ENCODE data around the gene FAF2. TPM values are rescaled to one million over a fixed set of nuclear protein-coding genes. Genes with fewer than 3 reads are reported as not detected.

The FAF2 gene
- total and polyA plus RNA-seq, 10 of the 15 experiments (the other 5 are each of a cell fraction or from before 2014, with no cell fraction given): 19.0 to 45.1 (median 35.6) TPM

GRCh38 chr5:176416965-176417364 lies 31.2 kb upstream of the FAF2 start (continued):
- TF ChIP-seq RCOR1 (conservative IDR thresholded peaks at IDR 0.05; ENCODE audit: low read depth, low read length) (no peak), SKIL (IDR thresholded peaks at IDR 0.05; ENCODE audit: low read depth, poor library complexity, severe bottlenecking) (no peak), E2F8 (IDR thresholded peaks at IDR 0.05; ENCODE audit: low read depth, partially characterized antibody) (no peak), ZNF24 (IDR thresholded peaks at IDR 0.05) (no peak)

- SMC1A ChIA-PET (ENCODE audit: uncharacterized antibody, unreplicated experiment): interaction anchor here (0.9 to 1.9 kb wide), 5 partner anchors 30 to 119 kb away, joined by 3 to 8 read pairs (median 3); partner anchors contain the start of genes FAF2 and RNF44
Observed at GRCh38 chr5:176418251-176418650, 29.9 kb upstream of the FAF2 start.

More at GRCh38 chr5:176418251-176418650, 29.9 kb upstream of the FAF2 start:
- no peaks in the 10 kb centered on the region for H3K36me3 ChIP-seq (ENCODE audit: control insufficient read depth in 2 of 2, insufficient read depth in 2 of 2, low read length in 1 of 2)
- no peak overlapping the region for H2AFZ ChIP-seq (ENCODE audit: control insufficient read depth, low read depth, low read length)
- ChIA-PET CTCF (interaction anchor here (1.0 to 3.4 kb wide), 9 partner anchors 12 to 243 kb away, joined by 3 to 18 read pairs (median 5); no protein-coding TSS in a partner anchor), RAD21 (ENCODE audit: unreplicated experiment) (interaction anchor here (0.8 kb wide), 2 partner anchors 156 to 161 kb away, joined by 3 to 4 read pairs; no protein-coding TSS in a partner anchor), POLR2A (no interaction called here)
- TF ChIP-seq SREBF2 (IDR thresholded peaks at IDR 0.05; ENCODE audit: low read length) (no peak), E4F1 (IDR thresholded peaks at IDR 0.05; ENCODE audit: borderline replicate concordance, partially characterized antibody) (no peak), MLLT1 (IDR thresholded peaks at IDR 0.05) (no peak), SKIL (IDR thresholded peaks at IDR 0.05; ENCODE audit: low read depth, poor library complexity, severe bottlenecking) (no peak), MTA3 (IDR thresholded peaks at IDR 0.05; ENCODE audit: borderline replicate concordance, low read length) (no peak)
- BruUV-seq (replicated peaks): no TSS peak
- H3K4me2 ChIP-seq (ENCODE audit: control insufficient read depth, insufficient read depth): no peak overlapping the region
- no peaks in the 10 kb centered on the region for H4K20me1 ChIP-seq (ENCODE audit: control insufficient read depth, insufficient read depth)
- no peak overlapping the region for H3K27ac ChIP-seq (ENCODE audit: control insufficient read depth, insufficient read depth)
- no peak for ATAC-seq
- FAIRE-seq: no peak
- intact Hi-C loops (cut with micrococcal nuclease; ENCODE audit: unreplicated experiment): loop anchor here (10.0 kb wide), 2 partner anchors 227 to 683 kb away; partner anchors contain the start of gene TSPAN17
- 67% methylated on average over 9 of the region's 9 CpGs for WGBS (ENCODE audit: insufficient coverage, insufficient replicate concordance, low lambda C conversion rate, missing lambda C conversion rate)
- in situ Hi-C loops (cut with MboI): no loop called here
- no peak for DNase-seq (ENCODE audit: low read depth, low spot score)
- H3K4me1 ChIP-seq (ENCODE audit: control insufficient read depth, insufficient read depth, low read length): peaks cover 19% of the 10 kb centered on the region
- no peaks in the 10 kb centered on the region for H3K9me3 ChIP-seq (replicated peaks; ENCODE audit: control insufficient read depth, insufficient read depth, low read length)
- peaks cover 5% of the 10 kb centered on the region for H3K79me2 ChIP-seq (ENCODE audit: control insufficient read depth, insufficient read depth, low read length)
- no peak overlapping the region for H3K4me3 ChIP-seq
- H3K27me3 ChIP-seq (replicated peaks in 1 of 2; ENCODE audit: control insufficient read depth in 2 of 2, insufficient read depth in 2 of 2, low read length in 1 of 2): no peaks in the 10 kb centered on the region
- H3K9ac ChIP-seq (ENCODE audit: control insufficient read depth, insufficient read depth, low read length): no peak overlapping the region

All from GM12878 (cell line).